Keratinocyte (primary cell): ENCODE data around the gene PNPLA2. TPM values are rescaled to one million over a fixed set of nuclear protein-coding genes. Genes with fewer than 3 reads are reported as not detected.

Experiments
- DNase-seq: peaks from one replicate; pipeline ENCODE4 v3.0.0-alpha.2; 2011; ENCODE audit warnings: low read depth, missing footprints, low spot score
- FAIRE-seq: peaks from 2 replicates; lab custom pipeline; 2011; peaks lifted over from hg19 to GRCh38; lab: Jason Lieb, UNC
- H2AFZ ChIP-seq: 2 replicates; pipeline ENCODE4 v1.6.0; 2012; ENCODE audit warnings: low read length, control low read depth, inconsistent platforms; ENCODE audit not compliant: control insufficient read depth
- H3K27ac ChIP-seq: 2 replicates; pipeline ENCODE4 v1.5.1; 2011; ENCODE audit warnings: low read length; ENCODE audit not compliant: control insufficient read depth, insufficient read depth
- H3K27me3 ChIP-seq: 3 replicates; pipeline ENCODE4 v1.6.0; 2011; ENCODE audit warnings: low read length; ENCODE audit not compliant: control insufficient read depth, insufficient read depth; ENCODE audit errors: extremely low read depth
- H3K36me3 ChIP-seq, 2 experiments: 2 replicates in 1 of 2; 3 replicates in 1 of 2; pipeline ENCODE4 v1.5.1; 2011; ENCODE audit warnings: low read length in 2 of 2, mild to moderate bottlenecking in 1 of 2; ENCODE audit not compliant: control insufficient read depth in 2 of 2, insufficient read depth in 2 of 2; ENCODE audit errors: extremely low read depth in 1 of 2
- H3K4me1 ChIP-seq: 3 replicates; pipeline ENCODE4 v1.5.1; 2011; ENCODE audit warnings: low read length; ENCODE audit not compliant: control insufficient read depth, insufficient read depth; ENCODE audit errors: extremely low read depth
- H3K4me2 ChIP-seq: 3 replicates; pipeline ENCODE4 v1.6.0; 2011; ENCODE audit warnings: low read depth, low read length; ENCODE audit not compliant: control insufficient read depth, insufficient read depth; ENCODE audit errors: extremely low read depth
- H3K4me3 ChIP-seq, 3 experiments: fragments of 200-600 bp in 1 of 3; sonication (generic) in 1 of 3; 2 replicates in 2 of 3; 3 replicates in 1 of 3; pipeline ENCODE4 v1.5.1; 2011 to 2016; ENCODE audit warnings: low read length in 3 of 3, mild to moderate bottlenecking in 3 of 3, control low read depth in 2 of 3, inconsistent platforms in 1 of 3, low read depth in 1 of 3, mixed read lengths in 1 of 3, mixed run types in 1 of 3, moderate library complexity in 1 of 3; ENCODE audit not compliant: control insufficient read depth in 2 of 3, insufficient read depth in 2 of 3; ENCODE audit errors: extremely low read depth in 1 of 3
- H3K79me2 ChIP-seq: 2 replicates; pipeline ENCODE4 v1.6.0; 2012; ENCODE audit warnings: low read length; ENCODE audit not compliant: control insufficient read depth, insufficient read depth
- H3K9ac ChIP-seq: 3 replicates; pipeline ENCODE4 v1.6.0; 2011; ENCODE audit warnings: low read length; ENCODE audit not compliant: control insufficient read depth, insufficient read depth; ENCODE audit errors: extremely low read depth
- H3K9me1 ChIP-seq: 3 replicates; pipeline ENCODE4 v1.6.0; 2011; ENCODE audit warnings: low read length; ENCODE audit not compliant: control insufficient read depth, insufficient read depth; ENCODE audit errors: extremely low read depth
- H3K9me3 ChIP-seq: 2 replicates; pipeline ENCODE4 v1.5.1; 2012; ENCODE audit warnings: low read depth, low read length; ENCODE audit not compliant: control insufficient read depth
- H4K20me1 ChIP-seq: 3 replicates; pipeline ENCODE4 v1.6.0; 2011; ENCODE audit warnings: low read length; ENCODE audit not compliant: control insufficient read depth, insufficient read depth; ENCODE audit errors: extremely low read depth
- CTCF ChIP-seq, 3 experiments: IDR thresholded peaks in 1 of 3; conservative IDR thresholded peaks in 1 of 3; optimal IDR thresholded peaks in 1 of 3; 2 replicates in 2 of 3; 3 replicates in 1 of 3; pipeline versions ENCODE3 to v1.5.1; 2011; ENCODE audit warnings: low read length in 3 of 3, mild to moderate bottlenecking in 3 of 3, moderate library complexity in 2 of 3, control low read depth in 1 of 3, inconsistent platforms in 1 of 3; ENCODE audit not compliant: insufficient read depth in 2 of 3; ENCODE audit errors: extremely low read depth in 1 of 3
- EZH2 ChIP-seq: IDR thresholded peaks from one replicate; pipeline ENCODE4 v1.6.1; 2012; ENCODE audit warnings: inconsistent platforms, mild to moderate bottlenecking, low read length, moderate library complexity
- dilution Hi-C: fragments of 300-500 bp; cut with MboI; formaldehyde crosslinking; loops from one replicate; pipeline ENCODE4 v1.7.0; 2020; ENCODE audit warnings: low sequenced_read_pairs; ENCODE audit not compliant: extremely low pct_ligation_motif_present
- polyA plus RNA-seq, 5 experiments: library from polyadenylated mRNA; depleted of rRNA in 3 of 5; stranded (reverse) in 3 of 5; stranded (forward) in 1 of 5; unstranded in 1 of 5; fragments of >200 nt; gene quantifications; 1 replicate in 1 of 5; 2 replicates in 3 of 5; 3 replicates in 1 of 5; pipeline versions ENCODE4 v1.2.1 to v1.2.3, GENCODE V29; 2011 to 2012; ENCODE audit warnings: missing spikeins in 2 of 5, low read depth in 1 of 5, low replicate concordance in 1 of 5

PNPLA2 gene
- polyA plus RNA-seq, 1 donor (not counting 4 experiments of a cell fraction or from before 2014, with no cell fraction given) = 5.3 TPM

GRCh38 chr11:777288-778255 lies 41.1 kb upstream of the PNPLA2 start, which contains the start of gene GATD1:
GATD1 (minus strand) TSS chr11:777487; CDS start chr11:777462, 25 bp downstream.
- DNase-seq = no peak
- H3K79me2 ChIP-seq = peaks cover 63% of the 10 kb centered on the region
- peak within 1 kb of the TSS; percentile 42 for H2AFZ ChIP-seq
- H3K9me3 ChIP-seq = no peaks in the 10 kb centered on the region
- peaks cover 19% of the 10 kb centered on the region for H3K4me1 ChIP-seq
- H3K27me3 ChIP-seq = no peaks in the 10 kb centered on the region
- no peak for TF ChIP-seq EZH2
- TF ChIP-seq CTCF (optimal IDR thresholded peaks at IDR 0.05 in 1 of 3, IDR thresholded peaks at IDR 0.05 in 1 of 3, conservative IDR thresholded peaks at IDR 0.05 in 1 of 3; ENCODE audit: extremely low read depth in 1 of 3, insufficient read depth in 2 of 3, low read length in 3 of 3) = no peak
- peak within 1 kb of the TSS; percentile 91 for H3K4me2 ChIP-seq
- dilution Hi-C loops = no loop called here
- H3K4me3 ChIP-seq = peak within 1 kb of the TSS; percentile 79 to 91 (median 85)
- H3K27ac ChIP-seq = peak within 1 kb of the TSS; percentile 77
- no peak for FAIRE-seq
- peak within 1 kb of the TSS; percentile 92 for H3K9ac ChIP-seq
- peaks cover 12% of the 10 kb centered on the region for H3K9me1 ChIP-seq
- peaks cover 15 to 23% of the 10 kb centered on the region in 2 experiments for H3K36me3 ChIP-seq
- peaks cover 11% of the 10 kb centered on the region for H4K20me1 ChIP-seq

DNA sequence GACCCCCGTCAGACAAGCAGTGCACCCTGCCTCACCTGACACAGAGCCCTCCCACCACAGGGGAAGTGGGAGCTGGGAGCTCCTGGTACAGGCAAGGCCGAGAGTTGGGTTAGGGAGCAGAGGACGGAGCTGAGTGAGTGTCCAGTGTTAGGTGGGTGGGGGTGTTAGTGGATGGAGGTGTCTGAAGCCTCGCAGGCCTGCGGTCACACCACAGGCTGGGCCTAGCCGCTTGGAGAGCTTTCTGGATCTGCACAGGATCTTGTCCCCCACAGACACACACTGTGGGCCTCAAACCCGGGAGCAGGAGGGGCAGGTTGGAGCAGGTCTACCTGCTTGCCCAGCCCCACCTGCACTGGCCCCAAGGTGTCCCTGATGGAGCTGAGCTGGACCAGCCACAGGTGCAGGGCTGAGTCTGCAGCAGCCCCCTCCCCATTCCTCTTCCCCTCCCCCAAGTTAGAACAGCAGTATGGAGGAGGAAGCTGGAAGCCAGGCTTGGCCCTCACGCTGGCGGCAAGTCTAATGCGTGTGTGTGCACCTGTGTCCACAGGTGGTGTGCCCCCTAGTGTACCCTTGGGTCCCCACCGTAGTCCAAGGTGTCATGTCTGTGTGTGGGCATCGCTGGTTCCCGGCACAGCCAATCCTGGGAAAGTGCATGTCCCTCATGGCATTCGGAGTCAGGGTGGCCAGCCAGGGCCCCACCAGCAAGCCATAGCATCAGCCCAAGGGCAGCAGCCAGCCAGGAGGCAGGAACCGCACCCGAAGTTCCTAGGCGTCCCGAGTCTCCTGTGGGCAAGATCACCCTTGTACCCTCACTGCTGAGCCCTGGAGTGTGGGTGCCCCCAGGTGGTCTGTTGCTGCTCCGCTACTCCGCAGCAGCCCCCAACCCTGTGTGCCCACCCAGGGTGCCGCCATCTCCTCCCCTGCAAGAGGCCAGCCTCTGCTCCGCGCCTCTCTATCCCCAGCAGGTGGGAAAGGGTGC lies 39.4 kb upstream of the PNPLA2 start:
- Histone ChIP-seq H3K4me1 (peaks cover 29% of the 10 kb centered on the region), H3K79me2 (peaks cover 46% of the 10 kb centered on the region), H3K27me3 (no peaks in the 10 kb centered on the region), H3K36me3 (peaks cover 0 to 9% of the 10 kb centered on the region in 2 experiments), H3K9ac (no peak overlapping the region), H3K4me3 (no peak overlapping the region), H3K27ac (no peak overlapping the region), H3K9me3 (no peaks in the 10 kb centered on the region), H3K4me2 (no peak overlapping the region), H3K9me1 (peaks cover 12% of the 10 kb centered on the region), H2AFZ (no peak overlapping the region), H4K20me1 (peaks cover 11% of the 10 kb centered on the region)
- FAIRE-seq (no peak), DNase-seq (no peak)
- dilution Hi-C loops = no loop called here
- TF ChIP-seq EZH2 = no peak
- peak in 1 of 3 experiments; percentile 28 for TF ChIP-seq CTCF (optimal IDR thresholded peaks at IDR 0.05 in 1 of 3, IDR thresholded peaks at IDR 0.05 in 1 of 3, conservative IDR thresholded peaks at IDR 0.05 in 1 of 3; ENCODE audit: extremely low read depth in 1 of 3, insufficient read depth in 2 of 3, low read length in 3 of 3)
